CD4-positive, alpha-beta T cell (primary cell): Measurements from ENCODE around the gene CCR7. TPM values are rescaled to one million over a fixed set of nuclear protein-coding genes. Genes with fewer than 3 reads are reported as not detected.
A peak's percentile ranks its signal among the peaks of the same experiment; 100 is the strongest.

Source experiments
- ATAC-seq: fragments of 200-7000 bp; cut with Tn5 transposase; one replicate; pipeline ENCODE4 v1.10.0; 2022; ENCODE audit warnings: mild to moderate bottlenecking; ENCODE audit not compliant: poor library complexity
- CTCF ChIA-PET: fragments of 350-600 bp; sonication (Branson Sonifier 250); formaldehyde crosslinking; loops from one replicate; lab custom pipeline; 2021; ENCODE audit warnings: antibody characterized with exemption, inconsistent platforms; lab: Charles Lee
- POLR2A ChIA-PET: fragments of 350-600 bp; sonication (Branson Sonifier 250); formaldehyde crosslinking; loops from one replicate; lab custom pipeline; 2021; ENCODE audit warnings: antibody characterized with exemption, inconsistent platforms; lab: Charles Lee
- DNase-seq, 14 experiments: peaks; one replicate each; pipeline ENCODE4 v3.0.0-alpha.2; 2013 to 2020; ENCODE audit warnings: mixed read lengths in 2 of 14
- H3K27ac ChIP-seq, 2 donors: one replicate each; pipeline versions ENCODE4 v1.5.1 to v1.7.0; 2013; ENCODE audit warnings: low read length in 2 of 2, low read depth in 1 of 2, mild to moderate bottlenecking in 1 of 2
- H3K27me3 ChIP-seq, 2 experiments: 1 replicate in 1 of 2; 2 replicates in 1 of 2; pipeline versions ENCODE4 v1.6.1 to v1.7.0; 2013; ENCODE audit warnings: low read length in 2 of 2, control low read depth in 1 of 2, mild to moderate bottlenecking in 1 of 2, moderate library complexity in 1 of 2; ENCODE audit not compliant: insufficient read depth in 2 of 2, control insufficient read depth in 1 of 2
- H3K36me3 ChIP-seq: one replicate; pipeline ENCODE4 v1.6.1; 2013; ENCODE audit warnings: low read length, control low read depth; ENCODE audit not compliant: insufficient read depth
- H3K4me1 ChIP-seq: one replicate; pipeline ENCODE4 v1.6.1; 2013; ENCODE audit warnings: low read length, control low read depth; ENCODE audit not compliant: insufficient read depth
- H3K4me3 ChIP-seq: one replicate; pipeline ENCODE4 v1.5.1; 2013; ENCODE audit warnings: mild to moderate bottlenecking, low read length, moderate library complexity
- H3K9me3 ChIP-seq, 2 experiments: 1 replicate in 1 of 2; 2 replicates in 1 of 2; pipeline versions ENCODE4 v1.6.1 to v1.7.0; 2013; ENCODE audit warnings: low read length in 2 of 2, mild to moderate bottlenecking in 2 of 2, control low read depth in 1 of 2, moderate library complexity in 1 of 2; ENCODE audit not compliant: control insufficient read depth in 1 of 2, insufficient read depth in 1 of 2
- H3K27ac Mint-ChIP-seq: one replicate; pipeline ENCODE4 v1.8.0; 2020; ENCODE audit warnings: mixed read lengths
- H3K27me3 Mint-ChIP-seq: one replicate; pipeline ENCODE4 v1.8.0; 2021; ENCODE audit warnings: mixed read lengths
- H3K36me3 Mint-ChIP-seq: one replicate; pipeline ENCODE4 v1.8.0; 2021; ENCODE audit warnings: low read depth, mixed read lengths
- H3K4me1 Mint-ChIP-seq: one replicate; pipeline ENCODE4 v1.8.0; 2021; ENCODE audit warnings: low read depth, mixed read lengths
- H3K4me3 Mint-ChIP-seq: one replicate; pipeline ENCODE4 v1.8.0; 2020; ENCODE audit warnings: mild to moderate bottlenecking, mixed read lengths
- H3K9me3 Mint-ChIP-seq: one replicate; pipeline ENCODE4 v1.8.0; 2020; ENCODE audit warnings: mixed read lengths
- CTCF ChIP-seq: fragments of 200-600 bp; IDR thresholded peaks from one replicate; pipeline ENCODE4 v1.8.0; 2022; ENCODE audit warnings: antibody characterized with exemption, mild to moderate bottlenecking
- intact Hi-C, 2 experiments: fragments of 100-400 bp; cut with DNase I in 1 of 2; cut with micrococcal nuclease in 1 of 2; formaldehyde crosslinking; loops; one replicate each; pipeline versions ENCODE4 v1.15.1 to v1.9.0; 2023 to 2025; cut with DNase I, micrococcal nuclease
- total RNA-seq, 174 experiments: library from RNA in 2 of 174; stranded (reverse) in 2 of 174; gene quantifications; one replicate each; pipeline ENCODE4 v1.2.3 and lab custom pipeline; 2021 to 2026

Gene CCR7
- total RNA-seq, 2 experiments from 2014 or later, result 170 to 180 TPM

- CTCF ChIA-PET, result interaction anchor here (1.0 to 3.6 kb wide), 4 partner anchors 9 to 73 kb away, joined by 5 to 17 read pairs (median 13); no protein-coding TSS in a partner anchor
- Histone ChIP-seq H3K27me3 (no peaks in the 10 kb centered on the region), H3K9me3 (no peaks in the 10 kb centered on the region), H3K27ac (peak overlapping the region in 1 of 2 donors; percentile 79), H3K36me3 (no peaks in the 10 kb centered on the region), H3K4me3 (no peak overlapping the region), H3K4me1 (peaks cover 94% of the 10 kb centered on the region)
- TF ChIP-seq CTCF, result no peak
- intact Hi-C loops, result loop anchor here in 1 of 2 experiments (10.0 kb wide), 1 partner anchor 1122 kb away; no protein-coding TSS in a partner anchor
- peak overlapping the region; percentile 72 for H3K4me3 Mint-ChIP-seq
- H3K9me3 Mint-ChIP-seq, result no peaks in the 10 kb centered on the region
- no peaks in the 10 kb centered on the region for H3K27me3 Mint-ChIP-seq
- peak overlapping the region; percentile 94 for H3K27ac Mint-ChIP-seq
- DNase-seq, result peak in 5 of 14 experiments; percentile 32 to 80 (median 45)
- POLR2A ChIA-PET, result interaction anchor here (0.8 to 18.9 kb wide), 5 partner anchors 10 to 180 kb away, joined by 3 to 668 read pairs (median 22); partner anchors contain the start of gene CCR7
- H3K36me3 Mint-ChIP-seq, result peaks cover 4% of the 10 kb centered on the region
- H3K4me1 Mint-ChIP-seq, result peaks cover 83% of the 10 kb centered on the region
- ATAC-seq, result no peak
Observed at GRCh38 chr17:40542558-40543411, 22.5 kb downstream of the CCR7 start.

- H3K27ac ChIP-seq, result peak overlapping the region; percentile 56 to 79
- peak in 3 of 14 experiments; percentile 30 to 53 (median 32) for DNase-seq
- CTCF ChIA-PET, result interaction anchor here (1.0 to 3.6 kb wide), 4 partner anchors 9 to 73 kb away, joined by 5 to 17 read pairs (median 13); no protein-coding TSS in a partner anchor
- H3K27me3 Mint-ChIP-seq, result no peaks in the 10 kb centered on the region
- H3K27me3 ChIP-seq, result no peaks in the 10 kb centered on the region
- H3K4me3 Mint-ChIP-seq, result peak overlapping the region; percentile 72
- H3K9me3 ChIP-seq, result no peaks in the 10 kb centered on the region
- no peak for TF ChIP-seq CTCF
- no peak for ATAC-seq
- peaks cover 94% of the 10 kb centered on the region for H3K4me1 ChIP-seq
- H3K9me3 Mint-ChIP-seq, result no peaks in the 10 kb centered on the region
- H3K36me3 ChIP-seq, result no peaks in the 10 kb centered on the region
- intact Hi-C loops, result loop anchor here (1.0 to 10.0 kb wide), 3 partner anchors 18 to 1123 kb away; no protein-coding TSS in a partner anchor
- H3K36me3 Mint-ChIP-seq, result peaks cover 4% of the 10 kb centered on the region
- peaks cover 83% of the 10 kb centered on the region for H3K4me1 Mint-ChIP-seq
- POLR2A ChIA-PET, result interaction anchor here (0.8 to 18.9 kb wide), 5 partner anchors 9 to 179 kb away, joined by 3 to 668 read pairs (median 22); partner anchors contain the start of genes CCR7 and SMARCE1
- peak overlapping the region; percentile 27 for H3K4me3 ChIP-seq
- peak overlapping the region; percentile 94 for H3K27ac Mint-ChIP-seq
Observed at GRCh38 chr17:40541873-40542557, 23.3 kb downstream of the CCR7 start.
